SK-N-MC (cell line): ENCODE measurements around the gene NOCT.
"Not testable (repeated sequence)": the region's sequence is repeated elsewhere in the genome, so short reads cannot be mapped to it uniquely, and the experiment has no call there.

Experiments
- EZH2 ChIP-seq: fragments of 200-600 bp; sonication (generic); IDR thresholded peaks from one replicate; pipeline ENCODE4 v1.6.1; 2017; ENCODE audit warnings: antibody characterized with exemption
- POLR2AphosphoS5 ChIP-seq: IDR thresholded peaks from 2 replicates; pipeline ENCODE4 v1.6.1; 2012; ENCODE audit warnings: mild to moderate bottlenecking, low read depth, low read length, borderline replicate concordance

GRCh38 chr4:139001430-139001829 is 14.2 kb upstream of the NOCT start:
- TF ChIP-seq POLR2AphosphoS5, EZH2: not testable (repeated sequence)
